ENCODE results near the gene ATP6AP1.
"Not testable (repeated sequence)": the region's sequence is repeated elsewhere in the genome, so short reads cannot be mapped to it uniquely, and the experiment has no call there.

ATP6AP1 gene

DNA sequence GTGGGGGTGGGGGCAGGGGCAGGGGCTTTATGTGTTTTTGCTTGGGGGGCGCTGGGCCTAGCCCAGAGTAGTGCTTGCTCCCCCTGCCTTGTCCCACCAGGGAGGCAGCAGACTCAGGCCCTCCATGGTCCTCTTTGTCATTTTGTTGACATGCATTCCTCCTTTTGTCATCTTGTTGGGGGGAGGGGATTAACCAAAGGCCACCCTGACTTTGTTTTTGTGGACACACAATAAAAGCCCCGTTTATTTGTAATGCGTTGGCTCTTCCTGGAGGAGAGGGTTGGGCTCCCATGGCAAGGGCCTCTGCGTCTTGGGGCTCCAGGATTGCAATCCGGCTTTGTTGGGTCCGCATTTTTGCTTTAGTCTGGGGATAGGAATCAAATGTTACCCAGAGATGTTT is 47.2 kb upstream of the ATP6AP1 start:
- H3K27me3 ChIP-seq (replicated peaks): no peaks in the 10 kb centered on the region
- no peak overlapping the region for H3K27ac ChIP-seq
- TF ChIP-seq, protein P1, sequence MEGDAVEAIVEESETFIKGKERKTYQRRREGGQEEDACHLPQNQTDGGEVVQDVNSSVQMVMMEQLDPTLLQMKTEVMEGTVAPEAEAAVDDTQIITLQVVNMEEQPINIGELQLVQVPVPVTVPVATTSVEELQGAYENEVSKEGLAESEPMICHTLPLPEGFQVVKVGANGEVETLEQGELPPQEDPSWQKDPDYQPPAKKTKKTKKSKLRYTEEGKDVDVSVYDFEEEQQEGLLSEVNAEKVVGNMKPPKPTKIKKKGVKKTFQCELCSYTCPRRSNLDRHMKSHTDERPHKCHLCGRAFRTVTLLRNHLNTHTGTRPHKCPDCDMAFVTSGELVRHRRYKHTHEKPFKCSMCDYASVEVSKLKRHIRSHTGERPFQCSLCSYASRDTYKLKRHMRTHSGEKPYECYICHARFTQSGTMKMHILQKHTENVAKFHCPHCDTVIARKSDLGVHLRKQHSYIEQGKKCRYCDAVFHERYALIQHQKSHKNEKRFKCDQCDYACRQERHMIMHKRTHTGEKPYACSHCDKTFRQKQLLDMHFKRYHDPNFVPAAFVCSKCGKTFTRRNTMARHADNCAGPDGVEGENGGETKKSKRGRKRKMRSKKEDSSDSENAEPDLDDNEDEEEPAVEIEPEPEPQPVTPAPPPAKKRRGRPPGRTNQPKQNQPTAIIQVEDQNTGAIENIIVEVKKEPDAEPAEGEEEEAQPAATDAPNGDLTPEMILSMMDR (IDR thresholded peaks at IDR 0.05; ENCODE audit: low read depth, low read length, missing control alignments): no peak
- H3K4me3 ChIP-seq (ENCODE audit: low read depth, low read length): no peak overlapping the region
- no peaks in the 10 kb centered on the region for H3K36me3 ChIP-seq (replicated peaks)
- in situ Hi-C loops (cut with HindIII; ENCODE audit: low pct_ligation_motif_present, low sequenced_read_pairs): no loop called here
- DNase-seq: no peak

DNA sequence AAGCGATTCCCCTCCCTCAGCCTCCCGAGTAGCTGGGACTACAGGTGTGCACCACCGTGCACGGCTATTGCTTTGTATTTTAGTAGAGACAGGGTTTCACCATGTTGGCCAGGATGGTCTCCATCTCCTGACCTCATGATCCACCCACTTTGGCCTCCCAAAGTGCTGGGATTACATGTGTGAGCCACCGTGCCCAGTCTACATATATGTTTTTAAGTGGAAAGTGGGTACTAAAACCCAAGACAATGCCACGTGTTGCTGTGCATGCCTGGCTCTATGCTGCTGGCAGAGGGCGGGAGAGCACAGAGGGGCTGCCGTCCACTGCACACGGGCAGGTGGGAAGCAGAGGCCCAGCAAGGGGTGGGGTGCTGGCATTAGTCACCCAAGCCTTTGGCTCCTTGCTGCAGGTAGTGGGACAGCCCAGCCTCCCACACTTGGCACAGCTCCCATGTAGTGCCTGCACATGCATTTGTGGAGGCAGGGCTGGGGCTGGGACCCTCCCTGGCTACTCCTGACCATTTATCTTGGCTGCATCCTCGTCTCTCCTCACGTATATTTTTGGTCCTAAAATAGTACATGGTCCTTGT is 45.9 kb upstream of the ATP6AP1 start:
- TF ChIP-seq, protein P1 (IDR thresholded peaks at IDR 0.05; ENCODE audit: low read depth, low read length, missing control alignments): no peak
- no peaks in the 10 kb centered on the region for H3K36me3 ChIP-seq (replicated peaks)
- no peak for DNase-seq
- no peak overlapping the region for H3K4me3 ChIP-seq (ENCODE audit: low read depth, low read length)
- no peaks in the 10 kb centered on the region for H3K27me3 ChIP-seq (replicated peaks)
- in situ Hi-C loops (cut with HindIII; ENCODE audit: low pct_ligation_motif_present, low sequenced_read_pairs): no loop called here
- H3K27ac ChIP-seq: no peak overlapping the region

DNA sequence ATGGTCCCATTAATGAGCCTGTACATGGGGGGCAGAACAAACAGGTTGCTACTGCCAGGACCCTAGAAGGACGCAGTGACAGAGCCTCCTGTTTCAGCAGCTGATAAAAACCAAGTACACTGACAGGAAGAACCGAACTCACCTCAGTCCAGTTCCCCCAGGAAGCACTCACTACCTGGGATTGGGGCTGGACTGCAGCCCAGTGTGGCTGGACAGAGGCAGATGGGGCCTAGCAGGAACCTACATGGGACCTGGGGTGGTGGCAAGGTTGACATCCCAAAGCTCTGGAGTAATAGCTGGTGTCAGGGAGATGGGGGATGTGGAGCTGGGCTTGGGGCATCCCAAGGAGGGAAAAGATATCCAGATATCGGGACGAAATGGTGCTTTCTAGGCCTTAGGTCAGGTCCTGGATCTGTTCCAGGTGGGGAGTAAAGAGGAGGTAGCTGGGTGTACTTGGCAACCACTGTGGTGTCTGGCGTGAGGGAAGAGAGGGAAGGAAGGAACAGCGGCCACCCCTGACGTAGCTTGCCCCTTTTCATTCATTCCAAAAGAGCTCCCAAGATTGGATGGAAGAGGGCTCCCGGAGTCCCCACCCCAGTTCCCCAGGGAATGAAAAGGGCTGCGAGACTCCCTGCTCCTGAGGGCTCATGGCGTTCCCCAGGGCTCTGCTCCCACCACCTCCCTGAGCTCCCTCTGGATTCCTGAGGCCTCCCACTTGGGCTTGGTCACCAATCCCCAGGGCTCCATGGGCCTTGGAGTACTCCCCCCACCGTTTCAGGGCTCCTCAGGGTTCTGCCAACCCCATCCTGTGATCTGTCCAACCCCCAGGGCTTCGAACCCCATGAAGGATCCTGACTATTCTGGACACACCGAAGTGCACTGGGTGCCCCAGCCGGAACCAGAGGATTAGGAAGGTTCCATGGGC is 44.9 kb upstream of the ATP6AP1 start:
- DNase-seq: no peak
- TF ChIP-seq, protein P1 (IDR thresholded peaks at IDR 0.05; ENCODE audit: low read depth, low read length, missing control alignments): no peak
- no peak overlapping the region for H3K4me3 ChIP-seq (ENCODE audit: low read depth, low read length)
- in situ Hi-C loops (cut with HindIII; ENCODE audit: low pct_ligation_motif_present, low sequenced_read_pairs): no loop called here
- no peaks in the 10 kb centered on the region for H3K36me3 ChIP-seq (replicated peaks)
- no peak overlapping the region for H3K27ac ChIP-seq
- no peaks in the 10 kb centered on the region for H3K27me3 ChIP-seq (replicated peaks)

DNA sequence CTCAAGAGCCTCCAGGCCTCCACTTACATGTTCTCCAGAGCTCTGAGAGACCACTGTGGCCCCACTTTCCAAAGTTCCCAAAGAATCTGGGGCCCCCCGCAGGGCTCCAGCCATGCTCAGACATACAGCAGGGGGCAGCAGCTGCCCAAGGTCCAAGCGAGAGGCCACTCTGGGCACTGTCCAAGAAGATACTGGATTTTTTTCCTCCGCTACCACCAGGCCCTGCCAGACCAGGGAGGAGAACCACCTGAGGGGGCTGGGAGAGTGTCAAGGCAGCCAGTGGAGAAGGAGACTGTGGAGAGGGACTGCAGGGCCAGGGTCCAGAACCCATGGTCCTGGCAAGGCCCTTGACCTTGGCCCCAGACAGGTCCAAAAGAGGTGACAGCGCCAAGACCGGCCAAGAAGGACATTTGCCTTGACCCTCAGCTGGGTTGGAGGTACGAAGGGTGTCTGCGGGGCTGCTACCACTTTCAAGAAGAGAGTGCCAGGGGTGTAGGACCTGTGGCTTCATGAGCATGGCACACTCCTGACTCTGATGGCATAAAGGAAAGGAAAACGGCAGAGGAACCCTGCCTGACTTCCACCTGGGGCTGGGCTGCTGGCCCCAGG is 44.1 kb upstream of the ATP6AP1 start:
- Histone ChIP-seq H3K36me3 (replicated peaks) (no peaks in the 10 kb centered on the region), H3K27me3 (replicated peaks) (no peaks in the 10 kb centered on the region), H3K27ac (no peak overlapping the region), H3K4me3 (ENCODE audit: low read depth, low read length) (no peak overlapping the region)
- in situ Hi-C loops (cut with HindIII; ENCODE audit: low pct_ligation_motif_present, low sequenced_read_pairs): no loop called here
- DNase-seq: no peak
- TF ChIP-seq, protein P1 (IDR thresholded peaks at IDR 0.05; ENCODE audit: low read depth, low read length, missing control alignments): peak; percentile 61

DNA sequence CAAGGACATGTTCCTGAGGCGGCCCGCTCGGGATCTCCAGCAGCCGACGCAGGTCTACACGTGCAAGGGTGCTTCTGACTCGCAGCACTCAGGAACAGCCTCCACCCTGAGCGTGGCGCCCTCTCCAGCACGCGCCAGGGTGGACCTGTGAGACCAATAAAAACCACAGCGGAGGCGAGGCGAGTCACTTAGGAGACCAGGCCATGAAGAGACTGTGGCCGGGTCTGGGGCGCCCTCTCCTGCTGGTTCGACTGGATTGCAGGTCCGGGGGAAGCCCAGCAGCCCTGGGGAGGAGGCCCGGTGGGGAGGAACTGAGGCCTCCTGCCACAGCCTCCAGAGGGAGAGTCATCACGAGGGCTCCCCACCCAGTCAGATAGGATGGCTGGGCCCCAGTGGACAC is 40.4 kb upstream of the ATP6AP1 start:
- H3K27me3 ChIP-seq (replicated peaks); in situ Hi-C loops (cut with HindIII; ENCODE audit: low pct_ligation_motif_present, low sequenced_read_pairs); H3K27ac ChIP-seq; H3K4me3 ChIP-seq (ENCODE audit: low read depth, low read length); DNase-seq; H3K36me3 ChIP-seq (replicated peaks): not testable (repeated sequence)

DNA sequence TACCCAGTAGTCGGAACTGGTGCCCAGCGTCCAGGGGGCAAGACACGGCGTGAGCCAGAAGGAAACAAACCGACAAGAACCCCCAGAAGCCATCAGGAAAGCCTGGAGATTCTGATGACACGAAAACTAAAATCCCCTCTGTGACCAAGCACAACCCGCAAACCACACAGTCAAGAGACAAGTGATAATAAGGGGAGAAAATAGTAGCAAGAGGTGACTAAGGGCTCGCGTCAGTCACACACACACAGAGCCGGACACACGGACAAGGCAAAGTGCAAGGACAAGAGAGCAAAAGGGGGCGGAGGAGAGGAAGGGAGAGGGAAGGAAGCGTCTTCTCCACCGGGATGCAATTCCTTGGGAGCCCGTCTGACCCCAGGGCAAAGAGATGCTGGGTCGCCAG is 39.8 kb upstream of the ATP6AP1 start:
- H3K36me3 ChIP-seq (replicated peaks); H3K27ac ChIP-seq; in situ Hi-C loops (cut with HindIII; ENCODE audit: low pct_ligation_motif_present, low sequenced_read_pairs); DNase-seq; H3K27me3 ChIP-seq (replicated peaks); H3K4me3 ChIP-seq (ENCODE audit: low read depth, low read length): not testable (repeated sequence)

DNA sequence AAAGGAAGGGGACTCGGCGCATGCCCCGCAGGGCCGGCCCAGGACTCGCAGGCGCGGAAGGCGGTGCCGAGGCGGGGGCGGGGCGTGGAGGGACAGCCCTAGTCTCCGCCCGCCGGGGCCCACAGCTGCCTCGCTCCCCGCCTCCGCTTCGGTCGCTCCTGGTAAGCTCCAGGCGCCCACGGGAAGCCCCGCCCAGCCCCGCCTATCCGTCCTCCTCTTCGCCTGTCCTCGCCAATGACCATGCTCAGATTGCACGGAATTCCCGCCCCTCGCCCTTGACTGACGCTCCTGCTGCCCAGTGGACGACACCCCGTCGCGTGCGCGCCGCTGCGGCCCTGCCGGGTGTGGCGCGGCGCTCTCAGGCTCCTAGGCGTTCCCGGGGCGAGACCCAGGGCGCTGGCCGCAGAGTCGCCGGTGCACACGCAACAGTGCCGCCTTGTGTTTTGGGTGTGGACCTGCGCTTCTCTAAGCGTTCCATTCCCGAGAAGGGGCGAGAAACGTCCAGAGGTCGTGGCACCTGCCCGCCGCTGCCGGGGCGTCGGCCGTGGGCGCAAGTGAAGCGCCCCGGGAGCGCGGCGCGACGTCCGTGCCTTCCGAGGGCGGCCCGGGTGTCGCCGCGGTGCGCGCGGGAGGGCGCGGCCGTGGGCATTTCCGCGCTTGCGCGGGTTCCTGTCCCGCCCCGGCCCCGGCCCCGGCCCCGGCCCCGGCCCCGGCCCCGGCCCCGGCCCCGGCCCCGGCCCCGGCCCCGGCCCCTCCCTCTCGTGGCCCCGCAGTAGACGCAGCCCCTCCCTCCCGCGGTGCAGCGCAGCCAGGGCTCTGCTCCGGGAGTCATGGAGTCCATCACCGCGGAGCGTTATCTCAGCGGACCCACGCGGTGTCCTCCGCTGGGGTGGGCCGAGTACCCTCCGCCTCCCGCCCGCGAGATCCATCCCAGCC is 38.4 kb upstream of the ATP6AP1 start:
- in situ Hi-C loops (cut with HindIII; ENCODE audit: low pct_ligation_motif_present, low sequenced_read_pairs): not testable (repeated sequence)

DNA sequence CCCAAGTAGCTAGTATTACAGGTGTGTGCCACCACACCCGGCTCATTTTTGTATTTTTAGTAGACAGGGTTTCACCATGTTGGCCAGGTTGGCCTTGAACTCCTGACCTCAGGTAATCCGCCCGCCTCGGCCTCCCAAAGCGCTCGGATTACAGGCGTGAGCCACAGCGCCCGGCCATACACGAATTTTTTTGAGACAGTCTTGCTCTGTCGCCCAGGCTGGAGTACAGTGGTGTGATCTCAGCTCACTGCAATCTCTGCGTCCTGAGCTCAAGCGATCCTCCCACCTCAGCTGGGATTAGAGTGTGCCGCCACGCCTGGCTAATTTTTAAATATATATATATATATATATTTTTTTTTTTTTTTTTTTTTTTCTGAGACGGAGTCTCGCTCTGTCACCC is 32.1 kb upstream of the ATP6AP1 start:
- H3K4me3 ChIP-seq (ENCODE audit: low read depth, low read length); DNase-seq; H3K27me3 ChIP-seq (replicated peaks); H3K27ac ChIP-seq; in situ Hi-C loops (cut with HindIII; ENCODE audit: low pct_ligation_motif_present, low sequenced_read_pairs): not testable (repeated sequence)
- peaks cover 30% of the 10 kb centered on the region for H3K36me3 ChIP-seq (replicated peaks)

More for the DNA sequence above, 38.4 kb upstream of the ATP6AP1 start:
- not testable (repeated sequence) for DNase-seq; H3K36me3 ChIP-seq (replicated peaks); H3K27me3 ChIP-seq (replicated peaks); H3K27ac ChIP-seq
- peak overlapping the region; percentile 27 for H3K4me3 ChIP-seq (ENCODE audit: low read depth, low read length)

Data from brain microvascular endothelial cell (primary cell).